Smooth muscle cell (in vitro differentiated cells): Measurements from ENCODE around the gene ETNK2. TPM values are rescaled to one million over a fixed set of nuclear protein-coding genes. Genes with fewer than 3 reads are reported as not detected.

ENCODE experiments used
- DNase-seq: peaks from one replicate; lab custom pipeline; 2025; ENCODE audit not compliant: unreplicated experiment; lab: John Stamatoyannopoulos, UW
- H2AFZ ChIP-seq: fragments of 200-600 bp; sonication (generic); 2 replicates; pipeline ENCODE4 v1.6.0; 2016; ENCODE audit warnings: antibody characterized with exemption, low read depth, mild to moderate bottlenecking
- H3F3A ChIP-seq: fragments of 200-600 bp; sonication (generic); 2 replicates; pipeline ENCODE4 v1.6.0; 2017; ENCODE audit warnings: antibody characterized with exemption, low read depth
- H3K27ac ChIP-seq: fragments of 200-600 bp; sonication (generic); 2 replicates; pipeline ENCODE4 v1.5.1; 2016; ENCODE audit warnings: low read depth, mild to moderate bottlenecking
- H3K27me3 ChIP-seq: fragments of 200-600 bp; sonication (generic); 2 replicates; pipeline ENCODE4 v1.6.1; 2016; ENCODE audit warnings: low read depth, mild to moderate bottlenecking
- H3K36me3 ChIP-seq: fragments of 200-600 bp; sonication (generic); 2 replicates; pipeline ENCODE4 v1.5.1; 2016; ENCODE audit warnings: low read depth
- H3K4me1 ChIP-seq: fragments of 200-600 bp; sonication (generic); 2 replicates; pipeline ENCODE4 v1.5.1; 2016; ENCODE audit warnings: low read depth
- H3K4me2 ChIP-seq: fragments of 200-600 bp; sonication (generic); 2 replicates; pipeline ENCODE4 v1.6.0; 2016; ENCODE audit warnings: mild to moderate bottlenecking
- H3K4me3 ChIP-seq: fragments of 200-600 bp; sonication (generic); 2 replicates; pipeline ENCODE4 v1.5.1; 2016; ENCODE audit warnings: mild to moderate bottlenecking
- H3K79me2 ChIP-seq: fragments of 200-600 bp; sonication (generic); 2 replicates; pipeline ENCODE4 v1.6.0; 2016; ENCODE audit warnings: low read depth, mild to moderate bottlenecking
- H3K9ac ChIP-seq: fragments of 200-600 bp; sonication (generic); 2 replicates; pipeline ENCODE4 v1.6.0; 2016; ENCODE audit warnings: low read depth
- H3K9me3 ChIP-seq: fragments of 200-600 bp; sonication (generic); replicated peaks from 2 replicates; pipeline ENCODE4 v1.5.1; 2016; ENCODE audit warnings: low read depth
- H4K20me1 ChIP-seq: fragments of 200-600 bp; sonication (generic); 2 replicates; pipeline ENCODE4 v1.6.0; 2016; ENCODE audit warnings: low read depth
- CTCF ChIP-seq: fragments of 200-600 bp; sonication (generic); IDR thresholded peaks from 2 replicates; pipeline ENCODE4 v1.5.1; 2017; ENCODE audit warnings: borderline replicate concordance, mild to moderate bottlenecking, antibody characterized with exemption; ENCODE audit not compliant: insufficient read depth, poor library complexity, severe bottlenecking
- WGBS: methylation state at CpG from one replicate; pipeline ENCODE4 v1.1.7; 2016; ENCODE audit warnings: low lambda C conversion rate; 5-methylcytosine and 5-hydroxymethylcytosine counted together
- polyA plus RNA-seq: library from polyadenylated mRNA; unstranded; fragments of >200 nt; fragmentation: Nextera tagmentation; extraction: Ambion mirVana; gene quantifications from 2 replicates; pipeline ENCODE4 v1.2.1, GENCODE V29; 2016
- total RNA-seq: library from RNA; depleted of rRNA; stranded (reverse); fragments of >200 nt; gene quantifications from 2 replicates; pipeline ENCODE4 v1.2.3, GENCODE V29; 2014

The ETNK2 gene
- total and polyA plus RNA-seq, 2 experiments from 2014 or later: 8.9 to 21.4 TPM

GRCh38 chr1:204126956-204127355, 24.9 kb downstream of the ETNK2 start:
- no peak overlapping the region for H3K4me2 ChIP-seq
- no peak overlapping the region for H3K4me3 ChIP-seq
- WGBS: 81% methylated on average over 7 of the region's 7 CpGs
- H2AFZ ChIP-seq: no peak overlapping the region
- H3K9ac ChIP-seq: no peak overlapping the region
- H3K9me3 ChIP-seq: no peaks in the 10 kb centered on the region
- no peak overlapping the region for H3K27ac ChIP-seq
- no peaks in the 10 kb centered on the region for H3K36me3 ChIP-seq
- H3K27me3 ChIP-seq: no peaks in the 10 kb centered on the region
- H3K79me2 ChIP-seq: no peaks in the 10 kb centered on the region
- no peak for DNase-seq
- TF ChIP-seq CTCF: no peak
- H3K4me1 ChIP-seq: no peaks in the 10 kb centered on the region
- H4K20me1 ChIP-seq: no peaks in the 10 kb centered on the region
- no peaks in the 10 kb centered on the region for H3F3A ChIP-seq

GRCh38 chr1:204126386-204126785, 25.5 kb downstream of the ETNK2 start:
- Histone ChIP-seq H3K79me2 (no peaks in the 10 kb centered on the region), H4K20me1 (no peaks in the 10 kb centered on the region), H3K27me3 (no peaks in the 10 kb centered on the region), H3F3A (no peaks in the 10 kb centered on the region), H3K36me3 (no peaks in the 10 kb centered on the region), H3K4me2 (no peak overlapping the region), H3K9ac (no peak overlapping the region), H3K4me3 (no peak overlapping the region), H3K27ac (no peak overlapping the region), H3K4me1 (no peaks in the 10 kb centered on the region), H2AFZ (no peak overlapping the region), H3K9me3 (no peaks in the 10 kb centered on the region)
- WGBS: 88% methylated on average over 8 of the region's 8 CpGs
- no peak for DNase-seq
- TF ChIP-seq CTCF: no peak

GRCh38 chr1:204125759-204126351, 26.0 kb downstream of the ETNK2 start:
- H3K79me2 ChIP-seq: no peaks in the 10 kb centered on the region
- no peaks in the 10 kb centered on the region for H4K20me1 ChIP-seq
- no peaks in the 10 kb centered on the region for H3F3A ChIP-seq
- H3K4me2 ChIP-seq: no peak overlapping the region
- no peaks in the 10 kb centered on the region for H3K9me3 ChIP-seq
- 96% methylated on average over 18 of the region's 18 CpGs for WGBS
- H3K36me3 ChIP-seq: no peaks in the 10 kb centered on the region
- H2AFZ ChIP-seq: no peak overlapping the region
- no peak overlapping the region for H3K4me3 ChIP-seq
- no peaks in the 10 kb centered on the region for H3K27me3 ChIP-seq
- no peak overlapping the region for H3K9ac ChIP-seq
- no peaks in the 10 kb centered on the region for H3K4me1 ChIP-seq
- no peak overlapping the region for H3K27ac ChIP-seq
- no peak for DNase-seq
- no peak for TF ChIP-seq CTCF

- H3K27me3 ChIP-seq: no peaks in the 10 kb centered on the region
- no peaks in the 10 kb centered on the region for H3F3A ChIP-seq
- no peaks in the 10 kb centered on the region for H3K4me1 ChIP-seq
- no peak for TF ChIP-seq CTCF
- H3K9ac ChIP-seq: no peak overlapping the region
- DNase-seq: no peak
- no peak overlapping the region for H3K27ac ChIP-seq
- H3K79me2 ChIP-seq: no peaks in the 10 kb centered on the region
- no peaks in the 10 kb centered on the region for H4K20me1 ChIP-seq
- no peak overlapping the region for H2AFZ ChIP-seq
- no peak overlapping the region for H3K4me3 ChIP-seq
- H3K9me3 ChIP-seq: no peaks in the 10 kb centered on the region
- no peaks in the 10 kb centered on the region for H3K36me3 ChIP-seq
- 97% methylated on average over 22 of the region's 22 CpGs for WGBS
- H3K4me2 ChIP-seq: no peak overlapping the region
Observed at GRCh38 chr1:204124639-204125038, 27.2 kb downstream of the ETNK2 start.
